Activated naive CD4-positive, alpha-beta T cell treated with anti-CD3 and anti-CD28 coated beads, Interleukin-2, amount 50 U/mL, for 72 hours (primary cell): ENCODE data around the gene RSBN1. TPM values are rescaled to one million over a fixed set of nuclear protein-coding genes. Genes with fewer than 3 reads are reported as not detected.
"Not testable (repeated sequence)": the region's sequence is repeated elsewhere in the genome, so short reads cannot be mapped to it uniquely, and the experiment has no call there.

Experiments used
- ATAC-seq, 2 donors: fragments of 150-1000 bp; cut with Tn5 transposase; 2 replicates each; pipeline ENCODE4 v1.10.0; 2021; ENCODE audit warnings: mild to moderate bottlenecking in 2 of 2, moderate library complexity in 2 of 2
- DNase-seq, 2 donors: peaks; one replicate each; pipeline ENCODE4 v3.0.0; 2021 to 2022; ENCODE audit warnings: low spot score in 2 of 2
- H3K27ac Mint-ChIP-seq, 2 donors: one replicate each; pipeline ENCODE4 v1.8.0; 2022; ENCODE audit warnings: mild to moderate bottlenecking in 2 of 2, mixed read lengths in 2 of 2
- H3K36me3 Mint-ChIP-seq, 2 donors: one replicate each; pipeline ENCODE4 v1.8.0; 2022; ENCODE audit warnings: mixed read lengths in 2 of 2
- H3K9me3 Mint-ChIP-seq, 2 donors: one replicate each; pipeline ENCODE4 v1.8.0; 2022; ENCODE audit warnings: mixed read lengths in 2 of 2
- total RNA-seq, 2 donors: library from RNA; stranded (reverse); gene quantifications; one replicate each; pipeline ENCODE4 v1.2.3, GENCODE V29; 2022

RSBN1 gene
- total RNA-seq: 10 to 100 TPM; 21.6 to 28.3 TPM

DNA sequence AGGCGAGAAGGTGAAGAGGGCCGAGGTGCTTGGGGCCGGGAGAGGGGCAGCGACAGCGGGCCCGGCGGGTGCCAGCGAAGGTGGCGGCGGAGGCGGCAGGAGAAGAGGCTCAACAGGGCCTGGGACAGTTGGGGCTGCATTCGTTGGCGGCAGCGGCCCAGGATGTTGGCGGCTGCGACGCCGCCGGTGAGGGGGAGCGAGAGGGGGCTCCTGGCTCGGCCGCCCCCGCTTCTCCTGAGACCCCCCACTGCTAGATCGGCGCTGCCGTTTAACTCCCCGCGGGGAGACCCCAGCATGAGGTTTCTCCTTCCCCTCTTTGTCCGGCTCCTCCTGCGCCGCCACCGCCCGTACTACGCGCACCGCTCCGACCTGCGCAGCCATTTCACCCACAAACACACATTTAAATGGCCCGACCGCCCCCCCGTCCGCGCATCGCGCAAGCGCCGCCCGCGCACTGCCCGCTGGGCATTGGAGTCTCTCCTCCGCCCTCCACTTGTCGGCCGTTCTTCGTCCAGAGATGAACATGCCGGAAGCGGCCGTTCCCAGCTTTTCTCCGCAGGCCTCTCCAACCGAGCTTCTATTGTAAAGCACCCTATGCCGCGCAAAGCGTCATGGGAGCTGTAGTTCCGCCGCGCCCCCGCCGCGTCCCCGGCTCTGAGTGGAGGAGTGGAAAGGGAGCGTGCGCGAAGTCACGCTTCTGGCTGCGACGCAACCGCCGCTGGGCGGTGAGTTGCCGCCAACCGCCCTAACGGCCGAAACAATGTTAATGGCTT, at the start of gene RSBN1:
TSS of gene RSBN1 (minus strand) at position 589 of the 773 bp plus-strand sequence. CDS start at position 525, 64 bp downstream.
- Mint-ChIP-seq H3K36me3 (peaks cover 8 to 12% of the 10 kb centered on the region in 2 donors), H3K9me3 (no peaks in the 10 kb centered on the region), H3K27ac (peak within 1 kb of the TSS; percentile 87 to 95)
- ATAC-seq: peak; percentile 89 to 94
- peak; percentile 94 to 99 for DNase-seq

DNA sequence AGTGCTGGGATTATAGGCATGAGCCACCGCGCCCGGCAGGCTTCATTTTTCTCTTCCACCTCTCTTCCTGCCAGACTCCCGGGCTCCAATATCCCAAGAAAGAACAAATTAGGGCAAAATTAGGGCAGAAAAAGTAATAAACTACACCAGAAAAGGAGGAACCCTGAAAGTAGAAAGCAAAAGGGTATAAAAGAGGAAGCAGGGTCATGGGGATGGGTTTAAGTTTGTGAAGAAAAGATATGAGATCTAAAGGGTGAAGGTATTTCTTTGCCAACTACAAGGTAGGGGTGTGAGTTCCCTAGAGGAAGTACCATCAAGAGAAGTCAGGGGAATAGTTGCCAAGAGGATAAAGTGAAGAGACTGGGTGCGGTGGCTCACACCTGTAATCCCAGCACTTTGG, 49.4 kb upstream of the RSBN1 start:
- Mint-ChIP-seq H3K36me3 (peaks cover 6 to 50% of the 10 kb centered on the region in 2 donors), H3K27ac (no peak overlapping the region), H3K9me3 (no peaks in the 10 kb centered on the region)
- DNase-seq (no peak), ATAC-seq (no peak)

DNA sequence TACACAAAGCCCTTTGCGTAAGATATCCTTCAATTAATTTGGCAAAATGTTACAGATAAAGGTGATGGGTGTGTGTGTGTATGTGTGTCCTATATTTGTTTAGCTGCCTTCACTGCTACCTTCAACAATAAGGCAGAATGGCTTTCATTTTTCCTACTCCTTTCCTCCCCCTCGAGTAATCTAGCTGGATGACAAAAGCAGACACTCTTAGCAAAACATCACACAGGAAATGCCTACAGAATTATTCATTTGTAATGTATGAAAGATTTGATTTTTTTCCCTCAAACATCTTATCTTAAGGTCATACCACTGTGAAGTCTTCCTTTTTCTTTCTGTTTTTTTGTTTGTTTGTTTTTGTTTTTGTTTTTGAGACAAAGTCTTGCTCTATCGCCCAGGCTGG, 48.6 kb upstream of the RSBN1 start:
- ATAC-seq (no peak), DNase-seq (no peak)
- Mint-ChIP-seq H3K27ac (peak overlapping the region in 1 of 2 donors; percentile 35), H3K9me3 (no peaks in the 10 kb centered on the region), H3K36me3 (peaks cover 12 to 57% of the 10 kb centered on the region in 2 donors)

DNA sequence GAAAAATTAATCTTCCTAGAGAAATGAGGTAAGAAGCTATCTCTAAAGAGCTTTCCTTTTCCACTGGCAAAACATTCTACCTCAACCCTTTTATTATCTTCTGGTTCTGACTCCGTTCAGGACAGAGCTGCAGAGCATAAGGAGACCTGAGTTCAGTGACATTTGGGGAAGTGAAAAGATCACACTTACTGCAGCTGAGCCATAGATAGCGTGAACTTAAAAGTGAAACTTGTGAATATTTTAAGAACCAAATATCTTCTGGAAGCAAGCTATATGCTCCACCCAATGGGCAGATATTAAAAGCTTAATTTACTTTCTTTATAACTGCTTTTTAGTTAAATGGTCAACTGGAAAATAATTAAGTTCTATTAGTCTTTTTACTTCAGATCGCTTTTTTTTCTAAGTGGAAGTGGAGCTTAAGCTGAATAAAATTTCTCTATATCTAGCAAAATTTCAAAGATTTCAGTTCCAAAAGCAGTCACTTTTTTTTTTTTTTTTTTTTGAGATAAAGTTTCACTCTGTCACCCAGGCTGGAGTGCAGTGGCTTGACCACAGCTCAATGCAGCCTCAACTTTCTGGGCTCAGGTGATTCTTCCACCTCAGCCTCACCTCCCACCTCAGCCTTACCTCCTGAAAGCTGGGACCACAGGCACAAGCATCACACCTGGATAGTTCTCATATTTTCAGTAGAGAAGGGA, 47.4 kb upstream of the RSBN1 start:
- ATAC-seq (peak in 1 of 2 donors; percentile 43), DNase-seq (no peak)
- peak overlapping the region in 1 of 2 donors; percentile 5 for H3K27ac Mint-ChIP-seq
- no peaks in the 10 kb centered on the region for H3K9me3 Mint-ChIP-seq
- H3K36me3 Mint-ChIP-seq: peaks cover 20 to 58% of the 10 kb centered on the region in 2 donors

DNA sequence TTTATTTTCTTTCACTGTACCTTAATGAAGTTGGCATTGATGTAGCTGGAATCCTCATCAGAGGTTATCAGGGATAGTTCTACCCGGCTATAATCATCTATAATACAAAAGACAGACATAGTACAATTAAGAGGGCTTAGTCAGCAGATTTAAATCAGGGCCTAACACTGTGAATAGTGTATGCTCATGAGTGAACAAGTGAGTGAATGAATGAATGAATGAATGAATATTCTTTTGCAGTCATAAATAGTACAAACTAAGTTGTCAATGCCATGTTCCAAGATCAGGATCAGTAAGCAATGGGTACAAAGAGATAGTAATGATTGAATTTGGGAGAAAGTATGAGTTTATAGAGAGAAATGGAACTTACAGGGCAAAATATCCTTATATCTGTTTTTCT, 46.7 kb upstream of the RSBN1 start:
- ATAC-seq: no peak
- Mint-ChIP-seq H3K27ac (no peak overlapping the region), H3K9me3 (no peaks in the 10 kb centered on the region), H3K36me3 (peaks cover 21 to 58% of the 10 kb centered on the region in 2 donors)
- no peak for DNase-seq

DNA sequence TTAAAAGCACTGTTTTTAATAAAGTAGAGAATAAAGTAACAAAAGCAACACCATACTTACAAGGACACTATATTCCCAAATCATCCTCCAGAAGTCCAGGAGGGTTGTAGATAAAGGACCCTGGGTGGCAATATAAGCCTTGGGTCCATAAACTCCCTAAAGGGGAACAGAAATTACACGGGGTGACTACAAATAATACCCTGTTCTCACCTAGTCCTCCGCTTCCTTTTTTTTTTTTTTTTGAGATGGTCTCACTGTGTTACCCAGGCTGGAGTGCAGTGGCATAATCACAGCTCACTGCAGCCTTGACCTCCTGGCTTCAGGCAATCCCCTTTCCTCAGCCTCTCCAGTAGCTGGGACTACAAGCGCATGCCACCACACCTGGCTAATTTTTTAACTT, 46.1 kb upstream of the RSBN1 start:
- ATAC-seq: no peak
- DNase-seq: no peak
- Mint-ChIP-seq H3K27ac (peak overlapping the region in 1 of 2 donors; percentile 6), H3K36me3 (peaks cover 21 to 57% of the 10 kb centered on the region in 2 donors), H3K9me3 (no peaks in the 10 kb centered on the region)

DNA sequence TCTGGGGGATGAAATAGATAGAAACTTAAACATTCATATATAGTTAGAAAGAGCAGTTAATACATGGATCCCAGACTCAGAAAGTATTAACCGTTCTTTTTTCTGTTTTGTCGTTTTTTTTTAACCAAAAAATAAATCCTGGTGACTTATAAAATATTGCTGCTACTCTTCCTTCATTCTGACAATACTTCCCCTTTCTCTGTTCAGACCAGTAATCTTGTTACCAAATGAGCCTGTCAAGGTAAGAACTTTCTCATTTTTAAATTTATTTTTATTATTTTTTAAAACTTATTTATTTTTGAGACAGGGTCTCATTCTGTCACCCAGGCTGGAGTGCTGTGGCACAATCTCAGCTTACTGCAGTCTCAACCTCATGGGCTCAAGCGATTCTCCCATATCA, 45.5 kb upstream of the RSBN1 start:
- no peak for ATAC-seq
- H3K36me3 Mint-ChIP-seq: peaks cover 21 to 50% of the 10 kb centered on the region in 2 donors

DNA sequence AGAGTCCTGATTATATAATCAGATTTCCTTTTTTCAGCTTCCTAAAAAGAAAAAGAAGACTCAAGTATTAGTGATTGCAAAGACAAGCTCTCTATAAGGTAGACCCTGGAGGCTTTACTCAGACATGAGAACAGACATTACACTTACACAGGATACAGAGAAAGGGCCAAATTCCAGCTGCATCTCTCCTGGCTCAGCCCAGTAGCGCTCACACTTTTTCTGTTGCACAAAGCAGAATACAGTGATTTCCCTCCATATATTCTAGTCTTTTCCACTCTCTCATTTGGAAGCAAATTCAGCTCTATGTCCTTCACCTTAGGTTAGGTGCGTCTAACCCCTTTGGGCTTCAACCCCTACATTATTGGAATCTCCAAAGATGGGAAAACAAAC, 44.1 kb upstream of the RSBN1 start:
- no peak for DNase-seq
- Mint-ChIP-seq H3K27ac (no peak overlapping the region), H3K9me3 (no peaks in the 10 kb centered on the region), H3K36me3 (peaks cover 21 to 44% of the 10 kb centered on the region in 2 donors)
- ATAC-seq: no peak

More for the DNA sequence above, 45.5 kb upstream of the RSBN1 start:
- Mint-ChIP-seq H3K9me3 (no peaks in the 10 kb centered on the region), H3K27ac (no peak overlapping the region)
- DNase-seq: no peak

DNA sequence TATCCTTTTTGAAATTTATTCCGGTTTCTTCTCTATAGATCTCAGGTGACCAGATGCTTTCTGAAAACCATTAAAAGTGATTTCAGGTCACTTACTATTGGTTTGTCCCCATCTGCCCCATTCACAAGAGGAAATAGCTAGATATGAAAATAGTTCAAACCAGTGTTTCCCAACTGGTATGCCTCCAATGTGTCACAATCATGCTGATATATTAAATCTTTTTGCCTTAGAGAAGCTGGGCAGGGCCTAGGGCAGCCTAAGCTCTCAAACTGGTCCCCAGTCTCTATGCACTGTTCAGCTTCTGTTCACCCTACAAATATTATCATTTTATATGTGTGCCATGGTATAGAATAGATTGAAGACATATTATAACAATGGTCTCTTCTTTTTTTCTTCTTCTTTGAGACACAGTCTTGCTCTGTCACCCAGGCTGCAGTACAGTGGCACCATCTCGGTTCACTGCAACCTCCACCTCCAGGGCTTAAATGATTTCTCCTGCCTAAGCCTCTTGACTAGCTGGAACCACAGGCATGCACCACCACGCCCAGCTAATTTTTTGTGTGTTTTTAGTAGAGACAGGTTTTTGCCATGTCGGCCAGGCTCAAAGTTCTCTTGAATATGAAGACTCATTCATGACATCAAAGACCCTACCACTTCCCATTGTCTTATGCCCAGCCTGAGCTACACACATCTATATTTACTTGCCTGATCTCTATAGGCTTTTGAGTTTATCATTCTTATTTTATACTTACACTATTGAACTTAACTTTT, 43.5 kb upstream of the RSBN1 start:
- DNase-seq (no peak), ATAC-seq (no peak)
- peak overlapping the region in 1 of 2 donors; percentile 12 for H3K27ac Mint-ChIP-seq
- H3K9me3 Mint-ChIP-seq: no peaks in the 10 kb centered on the region
- H3K36me3 Mint-ChIP-seq: peaks cover 21 to 44% of the 10 kb centered on the region in 2 donors

DNA sequence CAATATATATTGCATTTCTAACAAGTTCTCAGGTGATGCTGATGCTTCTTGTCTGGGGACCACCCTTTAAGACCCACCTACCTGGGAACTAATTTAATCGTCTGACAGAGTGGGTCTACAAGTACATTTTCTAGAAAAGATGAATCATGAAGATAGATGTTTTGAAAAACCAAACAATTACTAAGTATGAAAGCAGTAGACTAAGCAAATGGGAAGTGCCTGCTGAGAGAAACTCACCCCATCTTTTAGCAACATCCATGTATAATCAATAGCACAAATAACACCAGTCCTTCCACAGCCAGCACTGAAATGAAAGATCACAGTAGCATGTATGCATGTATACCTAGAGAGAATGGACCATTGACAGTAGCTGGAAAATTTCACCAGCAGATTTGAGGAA, 42.0 kb upstream of the RSBN1 start:
- H3K36me3 Mint-ChIP-seq: peaks cover 21 to 40% of the 10 kb centered on the region in 2 donors
- H3K27ac Mint-ChIP-seq: no peak overlapping the region
- DNase-seq: no peak
- ATAC-seq: peak in 1 of 2 donors; percentile 66
- no peaks in the 10 kb centered on the region for H3K9me3 Mint-ChIP-seq

DNA sequence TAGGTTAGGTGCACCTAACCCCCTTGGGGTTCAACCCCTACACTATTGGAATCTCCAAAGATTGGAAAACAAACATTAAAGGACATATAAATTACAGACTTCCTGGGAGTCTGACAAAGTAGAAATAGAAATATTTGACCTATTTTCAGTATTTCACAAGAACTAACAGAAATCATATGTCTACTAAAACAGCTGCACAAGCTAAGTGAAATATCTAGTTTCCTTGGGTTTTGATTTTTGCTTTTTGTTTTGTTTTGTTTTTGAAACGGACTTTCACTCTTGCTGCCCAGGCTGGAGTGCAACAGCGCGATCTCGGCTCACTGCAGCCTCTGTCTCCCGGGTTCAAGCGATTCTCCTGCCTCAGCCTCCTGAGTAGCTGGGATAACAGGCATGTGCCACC, 40.4 kb upstream of the RSBN1 start:
- not testable (repeated sequence) for ATAC-seq, H3K9me3 Mint-ChIP-seq, H3K27ac Mint-ChIP-seq, DNase-seq
- peaks cover 19 to 44% of the 10 kb centered on the region in 2 donors for H3K36me3 Mint-ChIP-seq

DNA sequence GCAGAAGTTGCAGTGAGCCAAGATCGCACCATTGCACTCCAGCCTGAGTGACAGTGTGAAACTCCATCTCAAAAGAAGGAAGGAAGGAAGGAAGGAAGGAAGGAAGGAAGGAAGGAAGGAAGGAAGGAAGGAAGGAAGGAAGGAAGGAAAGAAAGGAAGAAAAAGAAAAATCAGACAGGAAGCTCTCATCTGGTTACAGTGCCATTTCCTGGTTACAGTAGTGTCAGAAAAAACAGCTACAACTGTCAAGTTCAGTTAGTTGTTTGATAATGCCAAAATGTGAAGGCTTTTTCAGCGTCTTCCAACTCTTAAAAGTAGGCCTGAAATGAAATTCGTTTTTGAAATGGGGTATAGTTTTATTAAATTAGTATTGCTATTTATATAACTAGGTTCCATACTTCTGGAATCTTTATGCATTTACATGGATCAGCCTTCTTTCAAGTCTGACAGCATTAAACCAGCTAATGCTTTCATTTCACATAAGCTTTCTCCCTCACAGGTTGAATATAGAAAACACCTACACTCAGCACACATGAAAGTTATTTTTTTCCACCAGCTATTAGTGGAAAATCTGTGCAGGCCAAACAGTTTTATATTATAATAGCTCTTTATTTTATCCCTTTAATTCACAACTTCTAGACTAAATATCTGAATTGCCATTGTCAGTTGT, 38.0 kb upstream of the RSBN1 start:
- H3K9me3 Mint-ChIP-seq: peaks cover 0 to 4% of the 10 kb centered on the region in 2 donors
- DNase-seq (no peak), ATAC-seq (no peak)
- peaks cover 17 to 49% of the 10 kb centered on the region in 2 donors for H3K36me3 Mint-ChIP-seq
- peak overlapping the region in 1 of 2 donors; percentile 40 for H3K27ac Mint-ChIP-seq

DNA sequence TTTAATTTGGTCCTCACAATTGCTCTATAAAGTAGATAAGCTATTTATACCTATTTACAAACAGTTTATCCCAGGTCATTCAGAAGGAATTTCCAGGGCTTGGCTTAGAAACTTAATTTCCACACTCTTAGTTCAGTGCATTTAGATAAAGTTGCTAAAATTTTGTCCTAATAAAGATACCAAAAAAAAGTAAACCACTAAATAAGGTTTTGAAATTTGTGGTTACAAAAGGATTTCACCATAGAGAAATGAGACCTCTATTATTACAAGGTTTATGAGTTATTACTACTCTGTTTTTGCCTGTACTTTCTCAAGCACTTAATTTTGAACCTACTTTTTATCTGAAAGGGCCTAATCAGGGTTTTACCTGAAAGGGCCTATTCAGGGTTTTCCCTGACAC, 36.8 kb upstream of the RSBN1 start:
- ATAC-seq: no peak
- H3K36me3 Mint-ChIP-seq: peaks cover 11 to 38% of the 10 kb centered on the region in 2 donors

DNA sequence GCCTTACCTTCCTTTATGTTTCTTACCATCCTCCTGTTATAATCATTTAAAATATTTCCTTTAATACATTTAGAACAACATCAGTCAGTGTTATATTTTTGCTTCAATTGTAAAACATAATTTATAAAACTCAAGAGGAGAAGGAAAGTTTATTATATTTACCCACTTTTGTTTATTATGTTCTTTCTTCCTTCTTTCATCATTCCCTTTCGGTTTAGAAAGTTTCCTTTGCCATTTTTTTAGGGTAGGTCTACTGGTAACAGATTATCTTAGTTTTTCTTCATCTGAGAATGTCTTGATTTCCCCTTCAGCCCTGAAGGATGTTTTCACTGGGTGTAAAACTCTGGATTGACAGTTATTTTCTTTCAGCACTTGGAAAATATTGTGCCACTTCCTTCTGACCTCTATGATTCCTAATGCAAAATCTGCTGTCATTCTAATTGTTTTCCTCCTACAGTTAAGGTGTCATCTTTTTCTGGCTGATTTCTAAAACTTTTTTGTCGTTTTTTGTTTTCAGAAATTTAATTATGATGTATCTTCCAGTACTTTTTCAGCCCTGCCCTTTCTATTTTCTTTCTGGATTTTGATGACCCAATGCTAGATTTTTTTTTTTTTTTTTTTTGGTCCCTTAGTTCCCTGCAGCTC, 34.2 kb upstream of the RSBN1 start:
- DNase-seq: no peak
- H3K9me3 Mint-ChIP-seq: peaks cover 0 to 4% of the 10 kb centered on the region in 2 donors
- H3K27ac Mint-ChIP-seq: no peak overlapping the region
- peaks cover 11 to 46% of the 10 kb centered on the region in 2 donors for H3K36me3 Mint-ChIP-seq
- ATAC-seq: no peak

More for the DNA sequence above, 36.8 kb upstream of the RSBN1 start:
- no peak overlapping the region for H3K27ac Mint-ChIP-seq
- DNase-seq: no peak
- peaks cover 0 to 4% of the 10 kb centered on the region in 2 donors for H3K9me3 Mint-ChIP-seq

DNA sequence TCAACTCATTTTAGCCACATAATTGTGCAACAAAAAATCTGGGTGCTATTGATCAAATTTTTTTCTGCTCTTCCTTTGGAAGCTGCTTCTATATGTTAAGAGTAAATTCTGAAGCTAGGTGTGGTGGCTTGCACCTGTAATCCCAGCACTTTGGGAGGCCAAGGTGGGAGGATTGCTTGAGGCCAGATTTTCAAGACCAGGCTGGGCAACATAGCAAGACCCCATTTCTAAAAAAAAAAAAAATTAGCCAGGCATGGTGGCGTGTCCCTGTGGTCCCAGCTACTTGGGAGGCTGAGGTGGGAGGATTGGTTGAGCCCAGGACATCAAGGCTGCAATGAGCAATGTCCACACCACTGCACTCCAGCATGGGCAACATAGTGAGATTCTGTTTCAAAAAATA, 24.3 kb upstream of the RSBN1 start:
- Mint-ChIP-seq H3K27ac (no peak overlapping the region), H3K9me3 (no peaks in the 10 kb centered on the region), H3K36me3 (peaks cover 7 to 31% of the 10 kb centered on the region in 2 donors)
- ATAC-seq: no peak
- DNase-seq: no peak
